ENCODE results near the gene PPT1.

Gene PPT1

GRCh38 chr1:40023379-40023944 lies 73.6 kb downstream of the PPT1 start:
- no peak for DNase-seq
